VCaP (cell line): ENCODE data around the gene LRRC32.

Experiments
- H3K27ac ChIP-seq: fragments of 450-650 bp; 2 replicates; pipeline ENCODE4 v1.5.1; 2017
- TF ChIP-seq, protein P1 (sequence below): fragments of 450-650 bp; conservative IDR thresholded peaks from 2 replicates; pipeline ENCODE4 v1.5.1; 2017; ENCODE audit warnings: mild to moderate bottlenecking, moderate library complexity

Gene LRRC32

DNA sequence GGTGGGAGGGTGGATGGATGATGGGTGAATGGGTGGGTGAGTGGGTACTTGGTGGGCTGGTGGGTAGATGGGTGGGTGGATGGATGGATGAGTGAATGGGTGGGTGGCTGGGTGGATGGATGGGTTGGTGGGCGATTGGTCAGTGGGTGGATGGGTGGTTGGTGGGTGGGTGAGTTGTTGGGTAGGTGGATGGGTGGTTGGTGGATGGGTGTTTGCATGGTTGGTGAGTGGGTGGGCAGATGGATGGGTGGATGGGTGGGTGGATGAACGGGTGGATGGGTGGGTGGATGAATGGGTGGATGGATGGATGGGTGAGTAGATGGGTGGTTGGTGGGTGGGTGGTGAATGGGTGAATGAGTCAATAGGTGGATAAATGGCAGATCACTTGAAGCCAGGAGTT, 43.0 kb upstream of the LRRC32 start:
- TF ChIP-seq, protein P1, sequence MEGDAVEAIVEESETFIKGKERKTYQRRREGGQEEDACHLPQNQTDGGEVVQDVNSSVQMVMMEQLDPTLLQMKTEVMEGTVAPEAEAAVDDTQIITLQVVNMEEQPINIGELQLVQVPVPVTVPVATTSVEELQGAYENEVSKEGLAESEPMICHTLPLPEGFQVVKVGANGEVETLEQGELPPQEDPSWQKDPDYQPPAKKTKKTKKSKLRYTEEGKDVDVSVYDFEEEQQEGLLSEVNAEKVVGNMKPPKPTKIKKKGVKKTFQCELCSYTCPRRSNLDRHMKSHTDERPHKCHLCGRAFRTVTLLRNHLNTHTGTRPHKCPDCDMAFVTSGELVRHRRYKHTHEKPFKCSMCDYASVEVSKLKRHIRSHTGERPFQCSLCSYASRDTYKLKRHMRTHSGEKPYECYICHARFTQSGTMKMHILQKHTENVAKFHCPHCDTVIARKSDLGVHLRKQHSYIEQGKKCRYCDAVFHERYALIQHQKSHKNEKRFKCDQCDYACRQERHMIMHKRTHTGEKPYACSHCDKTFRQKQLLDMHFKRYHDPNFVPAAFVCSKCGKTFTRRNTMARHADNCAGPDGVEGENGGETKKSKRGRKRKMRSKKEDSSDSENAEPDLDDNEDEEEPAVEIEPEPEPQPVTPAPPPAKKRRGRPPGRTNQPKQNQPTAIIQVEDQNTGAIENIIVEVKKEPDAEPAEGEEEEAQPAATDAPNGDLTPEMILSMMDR, result no peak
- no peak overlapping the region for H3K27ac ChIP-seq

DNA sequence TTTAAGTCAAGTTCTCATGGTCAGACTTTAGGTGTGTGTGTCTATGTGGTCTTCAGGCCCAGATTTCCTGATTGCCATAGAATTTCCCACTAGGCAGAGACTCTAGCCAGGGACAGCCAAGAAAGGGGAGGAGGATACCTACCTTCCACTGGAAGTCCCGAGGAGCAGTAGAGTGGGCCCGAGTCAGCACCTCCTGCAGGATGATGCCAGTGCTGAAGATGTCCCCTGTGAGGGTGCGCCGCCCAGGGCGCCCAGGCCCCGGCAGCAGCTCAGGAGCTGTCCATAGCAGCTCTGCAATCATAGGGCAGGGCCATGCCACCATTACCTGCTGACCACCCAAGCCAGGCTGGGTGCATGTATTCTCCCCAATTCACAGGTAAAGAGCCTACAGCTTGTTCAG, 41.6 kb upstream of the LRRC32 start:
- no peak overlapping the region for H3K27ac ChIP-seq
- TF ChIP-seq, protein P1, result no peak

DNA sequence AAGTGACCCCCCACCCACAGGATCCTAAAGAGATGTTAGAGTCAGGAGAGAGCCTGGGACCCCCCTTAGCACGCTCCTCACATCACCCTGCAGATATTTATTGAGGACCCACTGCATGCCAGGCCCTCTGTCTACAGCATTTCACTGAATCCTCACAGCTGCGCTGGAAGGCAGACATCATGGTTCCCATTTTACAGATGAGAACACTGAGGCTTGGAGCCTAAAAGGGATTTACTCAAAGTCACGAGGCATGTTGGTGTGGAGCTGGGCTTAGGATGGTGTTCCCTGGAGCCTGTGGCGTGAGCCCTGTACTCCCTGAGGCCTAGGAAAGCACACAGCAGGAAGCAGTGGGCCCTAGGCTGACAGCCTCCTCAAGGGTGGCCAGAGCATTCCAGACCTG, 39.2 kb upstream of the LRRC32 start:
- TF ChIP-seq, protein P1, result no peak
- no peak overlapping the region for H3K27ac ChIP-seq

DNA sequence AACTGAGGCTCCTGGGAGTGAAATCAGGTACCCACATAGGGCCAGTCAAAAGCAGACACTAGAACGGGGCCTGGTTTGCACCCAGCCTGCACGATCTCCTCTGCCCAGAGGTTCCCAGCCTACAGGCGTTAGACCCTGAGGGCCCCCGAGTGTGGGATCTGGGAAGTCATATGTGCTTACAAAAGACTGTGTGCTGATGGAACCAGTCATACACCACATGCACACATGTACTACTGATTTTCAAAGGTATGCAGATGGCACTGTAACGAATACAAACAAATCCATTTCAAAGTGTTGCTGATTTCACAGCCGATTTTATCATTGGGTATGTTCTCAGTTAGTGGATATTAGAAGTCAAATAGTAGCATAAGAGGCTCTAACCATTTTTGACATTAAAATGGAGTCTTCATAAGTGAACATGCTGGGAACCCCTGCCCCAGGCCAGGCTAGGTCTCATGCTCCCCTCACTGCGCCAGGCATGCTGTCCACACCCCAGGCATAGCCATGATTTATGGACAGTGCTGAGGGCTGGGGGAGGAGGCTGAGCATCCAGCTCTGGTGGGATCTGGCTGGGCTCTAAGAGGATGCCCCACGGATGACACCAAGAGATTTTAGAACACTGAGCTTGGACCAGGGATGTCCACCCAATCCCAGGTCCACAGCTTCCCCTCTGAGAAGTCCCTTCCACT, 38.6 kb upstream of the LRRC32 start:
- TF ChIP-seq, protein P1, result no peak
- H3K27ac ChIP-seq, result no peak overlapping the region

DNA sequence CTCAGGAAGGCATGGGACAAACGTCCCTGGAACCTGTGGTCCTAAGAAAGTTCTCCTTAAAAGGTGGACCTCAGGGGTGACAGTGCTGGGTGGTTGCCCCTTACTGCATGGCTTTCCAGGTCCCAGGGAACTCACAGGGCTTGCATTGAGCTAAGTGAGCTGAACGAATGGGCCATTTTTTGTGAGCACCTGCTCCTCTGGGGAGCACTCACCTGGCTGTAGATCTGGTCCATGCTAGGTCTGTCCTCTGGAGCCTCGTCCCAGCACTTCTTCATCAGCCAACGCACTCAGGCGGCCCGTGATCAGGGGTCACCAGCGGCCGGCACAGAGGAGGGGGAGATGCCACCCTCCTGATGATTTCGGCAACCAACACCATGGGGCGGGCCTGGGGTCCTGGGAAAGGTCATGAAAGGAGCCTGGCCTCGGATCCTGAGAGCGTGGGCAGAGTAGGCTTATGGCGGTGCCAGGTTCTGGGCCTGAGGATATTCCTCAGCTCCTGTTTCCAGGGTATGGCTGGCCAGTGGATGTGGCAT, 36.8 kb upstream of the LRRC32 start:
- TF ChIP-seq, protein P1, result no peak
- no peak overlapping the region for H3K27ac ChIP-seq

DNA sequence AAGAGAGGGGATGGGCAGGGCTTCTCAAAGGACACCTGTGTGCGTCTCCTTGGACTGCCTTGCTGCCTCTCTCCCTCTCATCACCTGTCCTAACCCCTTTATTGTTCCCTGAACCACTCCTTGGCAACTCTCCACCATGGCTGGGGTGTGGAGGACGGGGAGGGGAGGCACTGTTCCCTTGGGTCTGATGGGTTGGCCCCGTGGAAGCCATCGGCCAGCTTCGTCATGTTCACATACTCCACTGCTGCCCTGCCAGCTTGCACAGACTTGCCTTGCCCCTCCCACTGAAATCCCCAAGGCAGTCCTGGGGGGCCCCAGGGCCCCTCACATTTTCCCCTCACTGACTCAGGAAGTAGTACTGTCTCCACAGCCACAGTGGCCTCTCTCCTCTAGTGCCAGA, 36.1 kb upstream of the LRRC32 start:
- no peak overlapping the region for H3K27ac ChIP-seq
- TF ChIP-seq, protein P1, result no peak

DNA sequence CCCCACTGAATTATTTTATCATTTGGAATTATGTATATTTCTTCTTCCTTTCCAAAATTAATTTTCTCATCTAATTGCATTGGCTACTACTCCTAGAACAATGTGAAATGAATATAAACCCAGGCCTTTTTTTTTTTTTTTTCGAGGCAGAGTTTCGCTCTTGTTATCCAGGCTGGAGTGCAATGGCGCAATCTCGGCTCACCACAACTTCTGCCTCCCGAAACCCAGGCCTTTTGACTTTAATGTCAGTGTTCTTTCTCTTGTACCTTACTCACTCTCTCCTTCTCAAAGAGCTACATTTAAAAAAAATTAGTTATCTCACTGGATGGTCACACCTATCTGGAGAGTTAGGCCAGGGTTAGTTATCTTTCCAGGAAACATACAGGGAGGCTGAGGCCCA, 35.3 kb upstream of the LRRC32 start:
- H3K27ac ChIP-seq, result no peak overlapping the region
- TF ChIP-seq, protein P1, result no peak
